ENCODE results near the gene USF1. TPM values are rescaled to one million over a fixed set of nuclear protein-coding genes. Genes with fewer than 3 reads are reported as not detected.

Gene USF1
- polyA plus RNA-seq, 1 of the 3 experiments (the other 2 are of a cell fraction), result 43.1 TPM

DNA sequence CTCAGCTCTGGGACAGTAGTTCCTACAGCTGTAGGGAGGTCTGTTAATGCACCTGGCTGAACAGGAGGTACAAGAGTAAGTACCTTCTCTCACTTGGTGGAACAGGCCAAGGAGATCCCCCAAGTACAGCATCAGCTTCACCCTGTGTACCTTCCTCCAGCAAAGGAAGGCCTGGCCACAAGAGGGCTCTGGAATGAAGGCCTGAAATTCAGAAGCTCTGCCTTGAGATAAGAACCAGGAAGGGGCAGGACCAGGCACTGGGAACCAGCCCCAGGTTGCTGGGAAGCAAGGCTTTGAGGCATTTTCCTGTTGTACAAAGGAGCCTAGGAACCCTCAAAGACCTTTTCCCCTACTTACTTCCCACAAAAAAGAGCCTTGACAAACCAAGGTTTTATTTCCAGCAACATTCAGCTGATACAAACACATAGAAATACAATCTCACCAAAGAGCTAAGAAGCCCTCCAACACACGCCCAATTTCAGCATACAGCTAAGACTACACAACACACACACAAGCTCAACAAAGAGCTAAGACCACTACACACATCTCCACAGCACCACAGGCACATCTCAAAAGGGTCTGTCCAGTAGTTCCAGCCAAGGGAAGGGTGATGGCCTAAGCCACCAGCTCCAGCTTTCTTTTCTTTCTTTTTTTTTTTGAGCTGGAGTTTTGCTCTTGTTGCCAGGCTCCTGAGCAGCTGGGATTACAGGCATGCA, 48.3 kb downstream of the USF1 start:
- Histone ChIP-seq H3K4me2 (no peak overlapping the region), H3K9me2 (no peaks in the 10 kb centered on the region), H4K20me1 (ENCODE audit: insufficient read depth) (no peaks in the 10 kb centered on the region), H3K27ac (ENCODE audit: low read depth in 2 of 2, low read length in 1 of 2) (no peak overlapping the region), H3K79me2 (ENCODE audit: insufficient read depth) (no peaks in the 10 kb centered on the region), H3K27me3 (ENCODE audit: insufficient read depth) (no peaks in the 10 kb centered on the region), H3K36me3 (replicated peaks in 1 of 2; ENCODE audit: control insufficient read depth in 1 of 2, insufficient read depth in 2 of 2, low read length in 1 of 2) (no peaks in the 10 kb centered on the region), H3K4me1 (ENCODE audit: control insufficient read depth in 1 of 2, insufficient read depth in 2 of 2, low read depth in 1 of 2, low read length in 1 of 2) (peaks cover 0 to 4% of the 10 kb centered on the region in 2 experiments; a peak in 2 of 4 replicates), H3K4me3 (ENCODE audit: low read depth in 2 of 2, low read length in 1 of 2) (no peak overlapping the region), H2AFZ (ENCODE audit: low read depth) (no peak overlapping the region), H3K9ac (no peak overlapping the region), H3K9me3 (no peaks in the 10 kb centered on the region), H3F3A (replicated peaks; ENCODE audit: insufficient read depth) (peaks cover 12% of the 10 kb centered on the region)
- 71% methylated on average over 1 of the region's 1 CpG for WGBS (ENCODE audit: low lambda C conversion rate)
- DNase-seq, result peak; percentile 40
- POLR2A ChIA-PET, result interaction anchor here (1.4 kb wide), 1 partner anchor 135 kb away, joined by 3 read pairs; the partner anchor contains the start of gene DEDD
- TF ChIP-seq FOXJ3 (CRISPR knock-in tag; IDR thresholded peaks at IDR 0.05) (no peak), CTCF (IDR thresholded peaks at IDR 0.05) (peak; percentile 38), SMC3 (IDR thresholded peaks at IDR 0.05; ENCODE audit: low read depth, low read length) (peak; percentile 43), RAD21 (IDR thresholded peaks at IDR 0.05; ENCODE audit: low read length) (peak; percentile 37)
- CTCF ChIA-PET, result interaction anchor here (0.8 to 6.1 kb wide), 11 partner anchors 7 to 144 kb away, joined by 3 to 30 read pairs (median 4); partner anchors contain the start of genes DEDD and KLHDC9

DNA sequence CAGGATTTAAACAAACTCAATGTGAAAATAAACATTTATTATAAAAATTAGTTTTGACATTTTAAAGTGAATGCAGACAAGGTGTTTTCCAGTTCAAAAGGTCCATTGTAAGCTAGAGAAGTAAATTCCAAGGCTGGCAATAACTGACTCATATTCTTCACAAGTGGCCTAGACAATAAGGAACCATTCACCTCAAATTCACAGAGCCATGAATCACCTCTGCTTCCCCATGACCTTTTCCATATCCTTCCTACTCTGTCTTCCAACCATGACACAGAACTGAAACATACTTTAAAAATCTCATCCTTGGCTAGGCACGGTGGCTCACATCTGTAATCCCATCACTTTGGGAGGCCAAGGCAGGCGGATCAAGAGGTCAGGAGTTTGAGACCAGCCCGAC, 49.6 kb downstream of the USF1 start:
- H3F3A ChIP-seq (replicated peaks; ENCODE audit: insufficient read depth), result peaks cover 12% of the 10 kb centered on the region
- H3K27ac ChIP-seq (ENCODE audit: low read depth in 2 of 2, low read length in 1 of 2), result peak overlapping the region in 1 of 2 experiments; percentile 36; a peak in 1 of 4 replicates
- no peaks in the 10 kb centered on the region for H3K9me2 ChIP-seq
- H3K36me3 ChIP-seq (replicated peaks in 1 of 2; ENCODE audit: control insufficient read depth in 1 of 2, insufficient read depth in 2 of 2, low read length in 1 of 2), result no peaks in the 10 kb centered on the region
- no peak overlapping the region for H3K4me3 ChIP-seq (ENCODE audit: low read depth in 2 of 2, low read length in 1 of 2)
- H4K20me1 ChIP-seq (ENCODE audit: insufficient read depth), result no peaks in the 10 kb centered on the region
- H3K79me2 ChIP-seq (ENCODE audit: insufficient read depth), result no peaks in the 10 kb centered on the region
- H3K9ac ChIP-seq, result no peak overlapping the region
- WGBS (ENCODE audit: low lambda C conversion rate), result 62% methylated on average over 3 of the region's 3 CpGs
- no peak overlapping the region for H2AFZ ChIP-seq (ENCODE audit: low read depth)
- H3K9me3 ChIP-seq, result no peaks in the 10 kb centered on the region
- no peak for DNase-seq
- CTCF ChIA-PET, result interaction anchor here (1.2 to 6.1 kb wide), 3 partner anchors 29 to 101 kb away, joined by 3 to 30 read pairs (median 3); partner anchors contain the start of gene KLHDC9
- no peak overlapping the region for H3K4me2 ChIP-seq
- H3K4me1 ChIP-seq (ENCODE audit: control insufficient read depth in 1 of 2, insufficient read depth in 2 of 2, low read depth in 1 of 2, low read length in 1 of 2), result peaks cover 0 to 4% of the 10 kb centered on the region in 2 experiments; a peak in 2 of 4 replicates
- POLR2A ChIA-PET, result no interaction called here
- H3K27me3 ChIP-seq (ENCODE audit: insufficient read depth), result no peaks in the 10 kb centered on the region
- TF ChIP-seq GABPA (IDR thresholded peaks at IDR 0.05; ENCODE audit: low read depth), result no peak
- TF ChIP-seq RFX5 (IDR thresholded peaks at IDR 0.05; ENCODE audit: low read length), result no peak
- peak in 1 of 2 experiments; percentile 16; a peak in 1 of 4 replicates for TF ChIP-seq EP300 (IDR thresholded peaks at IDR 0.05; ENCODE audit: borderline replicate concordance in 1 of 2, low read depth in 1 of 2, low read length in 1 of 2)
- TF ChIP-seq MAX (IDR thresholded peaks at IDR 0.05; ENCODE audit: low read depth), result no peak
- TF ChIP-seq, protein P1, sequence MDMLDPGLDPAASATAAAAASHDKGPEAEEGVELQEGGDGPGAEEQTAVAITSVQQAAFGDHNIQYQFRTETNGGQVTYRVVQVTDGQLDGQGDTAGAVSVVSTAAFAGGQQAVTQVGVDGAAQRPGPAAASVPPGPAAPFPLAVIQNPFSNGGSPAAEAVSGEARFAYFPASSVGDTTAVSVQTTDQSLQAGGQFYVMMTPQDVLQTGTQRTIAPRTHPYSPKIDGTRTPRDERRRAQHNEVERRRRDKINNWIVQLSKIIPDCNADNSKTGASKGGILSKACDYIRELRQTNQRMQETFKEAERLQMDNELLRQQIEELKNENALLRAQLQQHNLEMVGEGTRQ (IDR thresholded peaks at IDR 0.05; ENCODE audit: borderline replicate concordance, low read depth, low read length), result no peak
- no peak for TF ChIP-seq MXI1 (IDR thresholded peaks at IDR 0.05; ENCODE audit: low read depth, low read length)
- no peak for TF ChIP-seq CHD2 (IDR thresholded peaks at IDR 0.05; ENCODE audit: low read length, partially characterized antibody)
- no peak for TF ChIP-seq ELF1 (IDR thresholded peaks at IDR 0.05)
- no peak for TF ChIP-seq CTCF (IDR thresholded peaks at IDR 0.05)
- no peak for TF ChIP-seq YY1 (IDR thresholded peaks at IDR 0.05; ENCODE audit: low read depth)
- TF ChIP-seq TCF12 (IDR thresholded peaks at IDR 0.05), result peak; percentile 44; the same call in 1 of the 2 replicates
- no peak for TF ChIP-seq IRF3 (IDR thresholded peaks at IDR 0.05; ENCODE audit: low read depth, low read length)
- peak; percentile 70 for TF ChIP-seq FOSL2 (IDR thresholded peaks at IDR 0.05; ENCODE audit: borderline replicate concordance, low read depth)
- TF ChIP-seq RXRA (IDR thresholded peaks at IDR 0.05; ENCODE audit: borderline replicate concordance, low read depth), result 0 out of 2 replicates have a peak, but pooled peaks have one; percentile 29
- no peak for TF ChIP-seq POLR2AphosphoS5 (IDR thresholded peaks at IDR 0.05; ENCODE audit: low read depth, low read length)
- no peak for TF ChIP-seq TEAD4 (IDR thresholded peaks at IDR 0.05; ENCODE audit: borderline replicate concordance, insufficient read depth)
- TF ChIP-seq SIN3A (IDR thresholded peaks at IDR 0.05; ENCODE audit: borderline replicate concordance, low read depth, low read length), result no peak
